ENCODE data around the gene NUFIP1. TPM values are rescaled to one million over a fixed set of nuclear protein-coding genes. Genes with fewer than 3 reads are reported as not detected.

NUFIP1 gene
- total and polyA plus RNA-seq, 2 donors (not counting 1 experiment from before 2014, with no cell fraction given): 3.5 to 5.3 TPM

DNA sequence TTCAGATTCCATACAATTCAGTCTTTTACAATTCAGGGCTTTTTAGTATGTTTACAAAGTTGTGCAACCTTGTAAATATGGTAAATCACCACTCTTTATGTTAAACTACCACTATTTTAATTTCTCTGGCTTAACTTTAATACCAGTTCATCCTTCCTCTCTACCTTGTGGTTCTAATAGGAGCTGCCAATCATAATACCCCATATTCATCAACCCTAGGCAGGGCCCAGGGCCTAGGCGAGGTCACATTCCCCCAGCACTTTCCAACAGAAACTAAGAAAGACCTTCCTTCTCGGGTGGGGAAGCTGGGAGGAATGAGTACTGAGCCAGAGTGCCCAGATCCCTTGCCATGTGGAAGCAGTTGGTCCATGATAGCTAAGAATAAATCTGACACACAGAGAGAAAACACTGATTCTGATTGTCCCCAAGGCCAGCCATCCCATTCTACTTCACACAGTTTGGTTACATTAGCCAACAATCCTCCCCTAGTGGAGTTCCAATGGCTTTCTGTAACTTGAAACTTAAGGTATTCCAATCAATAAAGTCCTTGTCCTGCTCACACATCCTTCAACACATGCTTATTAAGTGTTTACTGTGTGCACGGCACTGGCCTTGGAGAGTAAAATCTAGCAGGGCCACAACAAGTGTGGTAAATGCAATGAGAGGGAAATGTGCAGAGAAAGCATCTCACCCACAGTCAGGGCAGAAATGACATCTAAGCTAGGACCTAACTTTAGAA, 76.8 kb downstream of the NUFIP1 start:
- no peak overlapping the region for H3K4me3 ChIP-seq (replicated peaks in 1 of 4; ENCODE audit: control extremely low read depth in 1 of 4, insufficient read depth in 1 of 4, low read depth in 3 of 4, low read length in 4 of 4)
- H2AFZ ChIP-seq (ENCODE audit: low read length): no peak overlapping the region
- H3K9ac ChIP-seq (ENCODE audit: insufficient read depth, low read length): no peak overlapping the region
- no peak overlapping the region for H3K27ac ChIP-seq (ENCODE audit: insufficient read depth, low read length)
- no peaks in the 10 kb centered on the region for H4K20me1 ChIP-seq (ENCODE audit: control insufficient read depth, extremely low read depth, insufficient read depth, low read length)
- no peak overlapping the region for H3K4me2 ChIP-seq (ENCODE audit: extremely low read depth, insufficient read depth, low read length)
- TF ChIP-seq, protein P1, sequence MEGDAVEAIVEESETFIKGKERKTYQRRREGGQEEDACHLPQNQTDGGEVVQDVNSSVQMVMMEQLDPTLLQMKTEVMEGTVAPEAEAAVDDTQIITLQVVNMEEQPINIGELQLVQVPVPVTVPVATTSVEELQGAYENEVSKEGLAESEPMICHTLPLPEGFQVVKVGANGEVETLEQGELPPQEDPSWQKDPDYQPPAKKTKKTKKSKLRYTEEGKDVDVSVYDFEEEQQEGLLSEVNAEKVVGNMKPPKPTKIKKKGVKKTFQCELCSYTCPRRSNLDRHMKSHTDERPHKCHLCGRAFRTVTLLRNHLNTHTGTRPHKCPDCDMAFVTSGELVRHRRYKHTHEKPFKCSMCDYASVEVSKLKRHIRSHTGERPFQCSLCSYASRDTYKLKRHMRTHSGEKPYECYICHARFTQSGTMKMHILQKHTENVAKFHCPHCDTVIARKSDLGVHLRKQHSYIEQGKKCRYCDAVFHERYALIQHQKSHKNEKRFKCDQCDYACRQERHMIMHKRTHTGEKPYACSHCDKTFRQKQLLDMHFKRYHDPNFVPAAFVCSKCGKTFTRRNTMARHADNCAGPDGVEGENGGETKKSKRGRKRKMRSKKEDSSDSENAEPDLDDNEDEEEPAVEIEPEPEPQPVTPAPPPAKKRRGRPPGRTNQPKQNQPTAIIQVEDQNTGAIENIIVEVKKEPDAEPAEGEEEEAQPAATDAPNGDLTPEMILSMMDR (conservative IDR thresholded peaks at IDR 0.05 in 1 of 2, IDR thresholded peaks at IDR 0.05 in 1 of 2; ENCODE audit: low read depth in 1 of 2, low read length in 2 of 2): no peak
- TF ChIP-seq EZH2 (IDR thresholded peaks at IDR 0.05; ENCODE audit: low read length, missing control alignments): no peak
- H3K27me3 ChIP-seq (ENCODE audit: control insufficient read depth, insufficient read depth, low read length): no peaks in the 10 kb centered on the region
- H3K36me3 ChIP-seq (ENCODE audit: control insufficient read depth, insufficient read depth, low read length): no peaks in the 10 kb centered on the region
- H3K9me3 ChIP-seq (ENCODE audit: control insufficient read depth, insufficient read depth, low read depth, low read length): no peaks in the 10 kb centered on the region
- no peaks in the 10 kb centered on the region for H3K79me2 ChIP-seq (ENCODE audit: control insufficient read depth, insufficient read depth, low read length)
- no peak for DNase-seq (ENCODE audit: low read depth in 2 of 2)
- H3K4me1 ChIP-seq (ENCODE audit: control insufficient read depth, extremely low read depth, insufficient read depth, low read length): no peaks in the 10 kb centered on the region

DNA sequence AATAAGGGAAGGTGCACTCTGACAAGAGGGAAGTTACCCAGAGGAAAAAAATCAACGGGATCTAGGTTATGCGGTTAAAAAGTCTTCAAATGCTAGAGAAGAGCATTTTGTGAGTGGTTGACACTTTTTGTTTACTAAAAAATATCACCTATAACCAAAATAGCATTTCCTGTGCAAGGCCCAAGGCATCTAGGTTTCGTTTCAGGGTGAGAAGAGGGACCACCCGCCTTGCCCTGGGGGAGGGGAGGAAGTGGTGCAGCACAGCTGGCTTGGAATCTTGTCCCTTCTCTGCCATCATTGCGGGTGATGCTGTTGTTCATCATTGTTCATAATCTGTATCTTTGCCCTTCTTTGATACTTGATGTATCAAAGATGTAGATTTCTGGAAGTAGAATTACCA, 80.6 kb downstream of the NUFIP1 start:
- Histone ChIP-seq H3K9me3 (ENCODE audit: control insufficient read depth, insufficient read depth, low read depth, low read length) (no peaks in the 10 kb centered on the region), H3K4me1 (ENCODE audit: control insufficient read depth, extremely low read depth, insufficient read depth, low read length) (peaks cover 25% of the 10 kb centered on the region), H3K27ac (ENCODE audit: insufficient read depth, low read length) (no peak overlapping the region), H2AFZ (ENCODE audit: low read length) (no peak overlapping the region), H3K27me3 (ENCODE audit: control insufficient read depth, insufficient read depth, low read length) (no peaks in the 10 kb centered on the region), H3K4me3 (replicated peaks in 1 of 4; ENCODE audit: control extremely low read depth in 1 of 4, insufficient read depth in 1 of 4, low read depth in 3 of 4, low read length in 4 of 4) (no peak overlapping the region), H3K79me2 (ENCODE audit: control insufficient read depth, insufficient read depth, low read length) (no peaks in the 10 kb centered on the region), H4K20me1 (ENCODE audit: control insufficient read depth, extremely low read depth, insufficient read depth, low read length) (no peaks in the 10 kb centered on the region), H3K9ac (ENCODE audit: insufficient read depth, low read length) (no peak overlapping the region), H3K36me3 (ENCODE audit: control insufficient read depth, insufficient read depth, low read length) (no peaks in the 10 kb centered on the region), H3K4me2 (ENCODE audit: extremely low read depth, insufficient read depth, low read length) (no peak overlapping the region)
- no peak for DNase-seq (ENCODE audit: low read depth in 2 of 2)
- TF ChIP-seq EZH2 (IDR thresholded peaks at IDR 0.05; ENCODE audit: low read length, missing control alignments): no peak
- TF ChIP-seq, protein P1 (conservative IDR thresholded peaks at IDR 0.05 in 1 of 2, IDR thresholded peaks at IDR 0.05 in 1 of 2; ENCODE audit: low read depth in 1 of 2, low read length in 2 of 2): no peak

DNA sequence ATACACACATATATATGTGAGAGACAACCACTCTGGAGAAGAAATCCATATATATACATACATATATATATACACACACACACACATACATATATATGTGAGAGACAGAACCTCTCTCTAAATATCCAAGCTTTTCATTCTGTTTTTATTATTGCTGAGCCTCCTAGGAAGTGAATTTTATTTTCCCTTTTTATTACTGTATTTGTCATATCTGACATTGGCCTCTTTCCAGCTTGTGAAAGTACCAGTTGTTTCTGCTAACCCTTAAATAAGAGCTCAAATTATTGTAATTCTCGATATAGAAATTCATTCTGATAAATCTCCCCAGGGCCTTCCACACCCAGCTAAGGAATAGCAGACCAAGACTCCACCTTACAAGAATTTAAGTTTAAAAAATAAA, 81.0 kb downstream of the NUFIP1 start:
- no peak for TF ChIP-seq EZH2 (IDR thresholded peaks at IDR 0.05; ENCODE audit: low read length, missing control alignments)
- TF ChIP-seq, protein P1 (conservative IDR thresholded peaks at IDR 0.05 in 1 of 2, IDR thresholded peaks at IDR 0.05 in 1 of 2; ENCODE audit: low read depth in 1 of 2, low read length in 2 of 2): no peak
- H3K27me3 ChIP-seq (ENCODE audit: control insufficient read depth, insufficient read depth, low read length): no peaks in the 10 kb centered on the region
- no peak overlapping the region for H2AFZ ChIP-seq (ENCODE audit: low read length)
- no peak overlapping the region for H3K9ac ChIP-seq (ENCODE audit: insufficient read depth, low read length)
- no peaks in the 10 kb centered on the region for H3K36me3 ChIP-seq (ENCODE audit: control insufficient read depth, insufficient read depth, low read length)
- no peaks in the 10 kb centered on the region for H3K79me2 ChIP-seq (ENCODE audit: control insufficient read depth, insufficient read depth, low read length)
- H3K4me3 ChIP-seq (replicated peaks in 1 of 4; ENCODE audit: control extremely low read depth in 1 of 4, insufficient read depth in 1 of 4, low read depth in 3 of 4, low read length in 4 of 4): no peak overlapping the region
- no peak overlapping the region for H3K4me2 ChIP-seq (ENCODE audit: extremely low read depth, insufficient read depth, low read length)
- H3K4me1 ChIP-seq (ENCODE audit: control insufficient read depth, extremely low read depth, insufficient read depth, low read length): peaks cover 26% of the 10 kb centered on the region
- no peak overlapping the region for H3K27ac ChIP-seq (ENCODE audit: insufficient read depth, low read length)
- DNase-seq (ENCODE audit: low read depth in 2 of 2): no peak
- H4K20me1 ChIP-seq (ENCODE audit: control insufficient read depth, extremely low read depth, insufficient read depth, low read length): no peaks in the 10 kb centered on the region
- no peaks in the 10 kb centered on the region for H3K9me3 ChIP-seq (ENCODE audit: control insufficient read depth, insufficient read depth, low read depth, low read length)

Measured in fibroblast of lung (primary cell).